Heart left ventricle (tissue), 13 donors: ENCODE measurements around the gene ZNF618.

Experiments
- CTCF ChIP-seq, 12 donors: fragments of 200-600 bp; sonication (generic) in 4 of 12; IDR thresholded peaks; one replicate each; pipeline versions ENCODE4 v1.5.0 to v1.8.0; 2018 to 2022; ENCODE audit warnings: antibody characterized with exemption in 12 of 12, mild to moderate bottlenecking in 5 of 12
- POLR2A ChIP-seq, 2 donors: fragments of 450-650 bp; IDR thresholded peaks; one replicate each; pipeline ENCODE4 v1.6.1; 2017; ENCODE audit warnings: antibody characterized with exemption in 2 of 2, mild to moderate bottlenecking in 2 of 2, moderate library complexity in 2 of 2
- donor health status: ischemic (EF 13 %, LVEDD 7.1; RV severe dilation, severe dysfunction).
- donor health status: DM: no; HTN: yes; CAD: no.
- donor health status: DM: no; HTN: no; CAD: no.
- donor health status: ischemic (EF 25% LVEDD 6.9; RV normal size, moderate dysfunction).
- donor health status: ischemic (EF 25% LVEDD 5.7; RV mildly dilated, moderate dysfunction).
- donor health status: ischemic (EF 35%, LVEDD 5.7; RV mildly dilated, moderate dysfunction).
- donor health status: nonischemic (EF 11% LVEDD 7.7; RV severe dilation, severe dysfunction).
- donor health status: DM: yes; HTN: yes; CAD: no.
- donor health status: PGD.
- donor health status: ischemic (EF 29% LVEDD 5.4; RV normal size, mild dysfunction).
- donor health status: nonischemic (EF 23%, LVEDD 6.1; RV moderate dilation, normal function).

DNA sequence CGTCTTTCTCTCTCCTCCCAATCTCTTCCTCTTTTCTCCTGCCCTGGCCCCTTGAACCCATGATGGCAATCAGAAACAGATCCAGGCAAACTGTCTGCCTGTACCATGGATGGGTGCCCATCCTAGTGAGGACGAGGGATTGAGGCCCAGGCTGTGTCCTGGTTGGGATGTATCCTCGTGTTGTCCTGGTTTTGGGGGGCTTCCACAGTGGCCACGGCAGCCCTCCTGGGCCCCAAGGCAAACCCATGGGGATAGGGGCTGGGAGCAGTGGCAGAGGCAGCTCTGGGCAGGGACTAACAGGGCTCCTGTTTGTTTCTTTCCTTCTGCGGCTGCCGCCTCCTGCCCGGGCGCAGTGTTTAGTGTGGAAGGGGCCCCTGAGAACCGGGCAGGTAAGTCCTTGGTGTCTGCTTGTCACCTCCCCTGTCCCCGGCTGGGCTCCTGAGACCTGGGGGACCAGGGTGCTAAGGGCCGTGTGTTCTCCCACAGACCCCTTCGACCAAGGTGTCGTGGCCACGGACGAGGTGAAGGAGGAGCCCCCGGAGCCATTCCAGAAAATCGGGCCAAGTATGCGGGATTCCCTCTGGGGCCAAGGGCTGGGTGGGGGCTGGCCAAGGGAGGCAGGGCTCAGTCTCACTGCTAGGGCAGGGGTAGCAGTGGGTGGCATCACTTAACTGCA lies 132.0 kb downstream of the ZNF618 start:
- no peak for TF ChIP-seq CTCF (IDR thresholded peaks at IDR 0.05)
- no peak for TF ChIP-seq POLR2A (IDR thresholded peaks at IDR 0.05)
